Gastroesophageal sphincter (tissue), 3 donors: ENCODE data around the gene F3.

Experiments used
- CTCF ChIP-seq, 4 experiments: fragments of 200-600 bp in 2 of 4; fragments of 450-650 bp in 2 of 4; sonication (generic) in 1 of 4; IDR thresholded peaks; one replicate each; pipeline ENCODE4 v1.5.1; 2017 to 2019; ENCODE audit warnings: antibody characterized with exemption in 4 of 4, mild to moderate bottlenecking in 2 of 4, moderate library complexity in 2 of 4
- EP300 ChIP-seq: sonication (generic); formaldehyde crosslinking; IDR thresholded peaks from one replicate; pipeline ENCODE4 v1.6.1; 2017; ENCODE audit warnings: antibody characterized with exemption, mild to moderate bottlenecking
- POLR2A ChIP-seq, 2 donors: fragments of 450-650 bp; IDR thresholded peaks; one replicate each; pipeline ENCODE4 v1.6.1; 2017; ENCODE audit warnings: antibody characterized with exemption in 2 of 2, mild to moderate bottlenecking in 2 of 2, moderate library complexity in 1 of 2
- POLR2AphosphoS5 ChIP-seq: sonication (generic); formaldehyde crosslinking; IDR thresholded peaks from one replicate; pipeline ENCODE4 v1.6.1; 2017; ENCODE audit warnings: antibody characterized with exemption

DNA sequence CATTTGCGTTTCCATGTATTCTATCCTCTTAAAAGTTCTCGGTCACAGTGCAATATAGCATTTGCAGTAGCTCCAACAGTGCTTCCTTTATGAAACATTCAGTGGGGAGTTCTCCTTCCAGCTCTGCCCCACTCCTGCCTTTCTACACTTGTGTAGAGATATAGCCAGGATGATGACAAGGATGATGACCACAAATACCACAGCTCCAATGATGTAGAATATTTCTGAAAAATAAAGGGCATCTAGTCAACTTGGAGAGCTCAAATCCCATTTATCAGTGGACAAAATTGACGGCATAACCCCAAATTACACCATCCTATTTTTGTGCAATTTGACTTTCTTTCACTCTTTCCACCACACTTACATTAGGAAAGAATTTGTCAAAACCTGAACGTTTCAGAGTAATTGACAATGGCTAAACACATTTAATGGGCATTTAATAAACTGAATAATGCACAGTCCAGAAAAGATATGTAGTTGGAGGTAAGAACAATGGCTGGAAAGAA is 11.1 kb downstream of the F3 start:
- TF ChIP-seq POLR2A (IDR thresholded peaks at IDR 0.05) (no peak), CTCF (IDR thresholded peaks at IDR 0.05) (no peak), POLR2AphosphoS5 (no peak), EP300 (no peak)
